Stomach (tissue), 4 donors: ENCODE data around the gene TPT1.

Source experiments
- CTCF ChIP-seq, 7 experiments: fragments of 450-650 bp in 4 of 7; fragments of 200-600 bp in 3 of 7; sonication (generic) in 3 of 7; IDR thresholded peaks; one replicate each; pipeline ENCODE4 v1.5.1; 2016 to 2019; ENCODE audit warnings: antibody characterized with exemption in 7 of 7, control low read depth in 2 of 7, mild to moderate bottlenecking in 1 of 7
- EP300 ChIP-seq: sonication (generic); formaldehyde crosslinking; IDR thresholded peaks from one replicate; pipeline ENCODE4 v1.6.1; 2017; ENCODE audit warnings: antibody characterized with exemption
- POLR2A ChIP-seq, 4 donors: fragments of 450-650 bp; IDR thresholded peaks; one replicate each; pipeline ENCODE4 v1.6.1; 2016; ENCODE audit warnings: antibody characterized with exemption in 4 of 4, control low read depth in 2 of 4, mild to moderate bottlenecking in 1 of 4, moderate library complexity in 1 of 4
- POLR2AphosphoS5 ChIP-seq, 3 donors: sonication (generic); formaldehyde crosslinking; IDR thresholded peaks; one replicate each; pipeline ENCODE4 v1.6.1; 2016; ENCODE audit warnings: antibody characterized with exemption in 3 of 3

DNA sequence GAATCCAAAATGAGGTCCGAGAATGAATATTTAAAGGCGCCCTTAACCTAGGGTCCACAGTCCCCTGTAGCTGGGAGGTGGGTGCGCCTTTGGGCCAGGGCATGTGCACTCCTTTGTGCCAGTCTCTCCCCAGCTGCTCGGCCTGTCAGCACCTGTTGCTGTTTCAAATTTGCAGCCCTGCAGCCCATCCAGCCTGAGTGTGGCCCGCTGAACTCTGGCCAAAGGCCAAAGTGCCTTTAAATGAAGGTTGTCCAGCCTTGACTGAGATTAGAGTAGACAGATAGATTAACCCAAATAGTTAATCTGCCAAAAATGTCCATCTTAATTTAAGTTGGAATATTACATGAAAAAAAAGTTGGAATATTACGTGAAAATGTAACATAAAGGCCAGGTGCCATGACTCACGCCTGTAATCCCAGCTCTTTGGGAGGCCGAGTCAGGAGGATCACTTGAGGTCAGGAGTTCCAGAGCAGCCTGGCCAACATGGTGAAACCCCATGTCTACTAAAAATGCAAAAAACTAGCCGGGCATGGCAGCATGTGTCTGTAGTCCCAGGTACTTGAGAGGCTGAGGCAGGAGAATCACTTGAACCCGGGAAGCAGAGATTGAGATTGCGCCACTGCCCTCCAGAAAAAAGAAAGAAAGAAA is 25.3 kb downstream of the TPT1 start:
- TF ChIP-seq CTCF (IDR thresholded peaks at IDR 0.05) = no peak
- TF ChIP-seq POLR2A (IDR thresholded peaks at IDR 0.05) = no peak
- TF ChIP-seq EP300 = no peak
- TF ChIP-seq POLR2AphosphoS5 (IDR thresholded peaks at IDR 0.05) = no peak
